ENCODE data around the gene FOXJ3.
A peak's percentile ranks its signal among the peaks of the same experiment; 100 is the strongest.

Gene FOXJ3

DNA sequence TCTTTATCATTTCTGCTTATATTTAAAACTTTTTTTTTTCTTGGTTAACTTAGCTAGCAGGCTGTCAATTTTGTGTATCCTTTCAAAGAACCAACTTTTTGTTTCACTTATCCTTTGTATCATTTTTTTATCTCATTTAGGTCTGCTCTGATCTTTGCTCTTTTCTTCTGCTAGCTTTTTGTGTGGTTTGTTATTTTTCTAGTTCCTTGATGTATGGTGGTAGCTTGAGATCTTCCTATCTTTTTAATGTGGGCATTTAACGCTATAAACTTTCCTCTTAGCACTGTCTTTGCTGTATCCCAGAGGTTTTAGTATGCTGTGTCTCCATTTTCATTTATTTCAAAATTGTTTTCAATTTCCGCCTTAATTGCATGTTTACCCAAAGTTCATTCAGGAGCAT lies 36.5 kb downstream of the FOXJ3 start:
- no peak for DNase-seq (ENCODE audit: low read depth in 2 of 2)
- TF ChIP-seq, protein P1, sequence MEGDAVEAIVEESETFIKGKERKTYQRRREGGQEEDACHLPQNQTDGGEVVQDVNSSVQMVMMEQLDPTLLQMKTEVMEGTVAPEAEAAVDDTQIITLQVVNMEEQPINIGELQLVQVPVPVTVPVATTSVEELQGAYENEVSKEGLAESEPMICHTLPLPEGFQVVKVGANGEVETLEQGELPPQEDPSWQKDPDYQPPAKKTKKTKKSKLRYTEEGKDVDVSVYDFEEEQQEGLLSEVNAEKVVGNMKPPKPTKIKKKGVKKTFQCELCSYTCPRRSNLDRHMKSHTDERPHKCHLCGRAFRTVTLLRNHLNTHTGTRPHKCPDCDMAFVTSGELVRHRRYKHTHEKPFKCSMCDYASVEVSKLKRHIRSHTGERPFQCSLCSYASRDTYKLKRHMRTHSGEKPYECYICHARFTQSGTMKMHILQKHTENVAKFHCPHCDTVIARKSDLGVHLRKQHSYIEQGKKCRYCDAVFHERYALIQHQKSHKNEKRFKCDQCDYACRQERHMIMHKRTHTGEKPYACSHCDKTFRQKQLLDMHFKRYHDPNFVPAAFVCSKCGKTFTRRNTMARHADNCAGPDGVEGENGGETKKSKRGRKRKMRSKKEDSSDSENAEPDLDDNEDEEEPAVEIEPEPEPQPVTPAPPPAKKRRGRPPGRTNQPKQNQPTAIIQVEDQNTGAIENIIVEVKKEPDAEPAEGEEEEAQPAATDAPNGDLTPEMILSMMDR (IDR thresholded peaks at IDR 0.05; ENCODE audit: low read depth, low read length) = no peak
- H3K4me3 ChIP-seq (replicated peaks in 1 of 2; ENCODE audit: low read depth in 2 of 2, low read length in 2 of 2) = no peak overlapping the region

DNA sequence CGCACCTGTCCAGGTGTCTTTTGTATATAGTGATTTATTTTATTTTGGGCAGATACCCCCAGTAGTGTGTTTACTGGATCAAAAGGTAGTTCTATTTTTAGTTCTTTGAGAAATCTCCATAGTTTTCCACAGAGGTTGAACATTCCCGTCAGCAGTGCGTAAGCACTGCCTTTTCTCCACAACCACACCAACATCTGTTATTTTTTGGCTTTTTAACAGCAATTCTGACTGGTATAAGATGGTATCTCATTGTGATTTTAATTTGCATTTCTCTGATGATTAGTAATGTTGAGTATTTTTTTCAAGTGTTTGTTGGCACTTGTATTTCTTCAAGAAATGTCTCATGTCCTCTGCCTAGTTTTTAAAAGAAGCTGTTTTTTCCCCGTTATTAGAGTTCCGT lies 39.2 kb downstream of the FOXJ3 start:
- TF ChIP-seq, protein P1 (IDR thresholded peaks at IDR 0.05; ENCODE audit: low read depth, low read length) = no peak
- H3K4me3 ChIP-seq (replicated peaks in 1 of 2; ENCODE audit: low read depth in 2 of 2, low read length in 2 of 2) = no peak overlapping the region
- DNase-seq (ENCODE audit: low read depth in 2 of 2) = no peak

DNA sequence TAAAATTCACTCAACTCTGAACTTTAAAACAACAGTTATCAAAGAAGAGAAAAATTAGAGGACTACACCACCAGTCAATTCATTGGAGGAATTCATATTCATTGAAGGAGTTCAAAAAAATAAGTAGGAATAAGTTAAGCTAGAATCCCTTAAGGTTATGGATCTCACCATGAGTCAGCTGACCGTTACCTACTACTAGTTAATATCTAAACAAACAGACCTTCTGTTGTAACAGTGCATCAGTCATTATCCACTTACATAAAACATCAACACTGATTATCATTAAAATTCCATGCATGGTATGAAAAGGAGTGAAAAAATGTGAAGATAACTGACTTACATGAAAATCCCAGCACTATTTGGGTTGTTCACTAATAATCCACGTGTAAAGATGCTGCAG lies 44.9 kb downstream of the FOXJ3 start:
- DNase-seq (ENCODE audit: low read depth in 2 of 2) = peak in 1 of 2 donors; percentile 15
- TF ChIP-seq, protein P1 (IDR thresholded peaks at IDR 0.05; ENCODE audit: low read depth, low read length) = no peak
- H3K4me3 ChIP-seq (replicated peaks in 1 of 2; ENCODE audit: low read depth in 2 of 2, low read length in 2 of 2) = no peak overlapping the region

DNA sequence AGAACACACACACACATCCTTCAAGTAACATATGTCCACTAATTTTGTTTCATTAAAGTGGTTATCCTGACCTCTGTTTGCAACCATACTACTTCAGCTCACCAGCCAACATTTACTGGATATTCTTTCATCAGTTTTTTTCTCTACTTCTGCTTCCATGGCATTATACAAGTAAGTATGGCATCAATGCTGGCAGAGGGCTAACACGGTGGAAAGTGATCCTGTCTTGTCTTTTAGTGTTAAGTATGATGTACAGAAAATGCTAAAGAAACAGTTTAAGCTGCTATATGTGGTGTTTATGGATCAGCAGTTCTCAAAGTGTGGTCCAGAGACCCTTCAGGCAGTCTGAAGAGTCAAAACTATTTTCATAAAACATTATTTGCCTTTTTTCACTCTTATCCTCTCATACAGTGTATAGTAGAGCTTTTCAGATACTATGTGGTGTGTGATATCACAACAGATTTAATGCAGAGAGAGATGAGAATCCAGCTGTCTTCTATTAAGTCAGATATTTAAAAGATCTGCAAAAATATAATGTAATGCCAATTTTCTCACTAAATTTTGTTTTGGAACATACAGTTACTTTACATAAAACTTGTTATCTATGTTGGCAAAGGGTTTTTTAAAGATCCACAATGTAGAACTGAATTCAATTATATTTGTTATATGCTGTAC lies 46.6 kb downstream of the FOXJ3 start:
- DNase-seq (ENCODE audit: low read depth in 2 of 2) = no peak
- no peak overlapping the region for H3K4me3 ChIP-seq (replicated peaks in 1 of 2; ENCODE audit: low read depth in 2 of 2, low read length in 2 of 2)
- TF ChIP-seq, protein P1 (IDR thresholded peaks at IDR 0.05; ENCODE audit: low read depth, low read length) = no peak

DNA sequence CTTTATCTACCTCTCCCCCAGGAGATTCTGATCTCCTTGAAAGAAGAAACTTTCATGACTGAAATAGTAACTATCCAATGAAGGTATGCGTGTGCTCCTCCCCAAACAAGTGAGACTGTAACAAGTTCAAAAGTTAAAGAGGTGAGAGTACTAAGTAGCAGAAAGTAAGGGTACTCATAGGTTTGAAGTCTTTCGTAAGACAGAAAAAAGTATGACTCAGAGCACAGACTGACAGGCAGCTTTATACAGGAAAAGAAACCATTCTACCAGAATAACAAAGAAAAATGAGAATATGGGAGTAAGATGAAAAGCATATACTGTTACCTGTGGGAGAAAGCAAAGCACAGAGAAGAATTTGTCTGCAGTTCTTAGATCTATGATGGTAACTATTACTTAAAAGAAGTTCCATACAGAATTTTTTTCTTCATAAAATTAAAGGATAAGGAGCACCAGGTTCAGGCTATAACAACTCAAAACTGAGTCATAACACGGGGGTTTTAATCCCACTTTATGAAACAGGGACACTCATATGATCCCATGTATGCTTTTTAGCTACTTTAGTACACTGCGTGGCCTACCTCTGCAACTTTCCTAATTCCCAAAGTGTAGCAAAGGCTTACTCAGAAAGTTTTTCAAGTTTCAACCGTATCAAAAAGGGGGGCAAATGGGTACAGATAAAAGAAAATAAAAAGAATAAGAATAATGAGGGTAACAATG lies 52.0 kb downstream of the FOXJ3 start:
- DNase-seq (ENCODE audit: low read depth in 2 of 2) = peak; percentile 34 to 58
- TF ChIP-seq, protein P1 (IDR thresholded peaks at IDR 0.05; ENCODE audit: low read depth, low read length) = no peak
- no peak overlapping the region for H3K4me3 ChIP-seq (replicated peaks in 1 of 2; ENCODE audit: low read depth in 2 of 2, low read length in 2 of 2)

DNA sequence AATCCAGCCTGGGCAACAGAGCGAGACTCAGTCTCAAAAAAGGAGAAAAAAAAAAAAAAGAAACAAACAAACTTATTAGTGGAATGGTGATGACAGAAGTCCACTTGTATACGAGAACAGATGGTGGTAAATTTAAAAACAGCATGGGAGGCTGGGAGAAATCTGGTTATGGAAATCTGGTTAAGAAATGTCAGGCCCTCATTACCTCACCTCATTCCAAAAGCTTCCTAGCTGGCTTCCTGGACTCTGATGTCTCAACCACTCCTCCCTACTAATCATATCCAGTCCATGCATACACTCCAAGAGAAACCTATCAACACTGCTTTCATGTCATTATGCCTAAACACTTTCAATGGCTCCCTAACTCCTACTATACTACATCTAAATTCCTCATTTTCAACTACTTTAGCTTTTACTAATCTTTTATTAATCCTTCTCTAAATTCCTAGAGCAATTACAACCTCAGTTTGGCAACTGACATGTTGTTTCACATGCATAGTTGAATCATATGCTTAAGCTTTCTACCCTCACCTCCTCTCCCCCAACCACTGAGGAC lies 52.9 kb downstream of the FOXJ3 start:
- no peak overlapping the region for H3K4me3 ChIP-seq (replicated peaks in 1 of 2; ENCODE audit: low read depth in 2 of 2, low read length in 2 of 2)
- TF ChIP-seq, protein P1 (IDR thresholded peaks at IDR 0.05; ENCODE audit: low read depth, low read length) = no peak
- DNase-seq (ENCODE audit: low read depth in 2 of 2) = peak; percentile 73 to 75
